GM12875 (cell line): ENCODE results near the gene AFM.

ENCODE experiments used
- H3K4me3 ChIP-seq: one replicate; pipeline ENCODE4 v1.5.1; 2011; ENCODE audit warnings: low read depth, low read length, control low read depth
- TF ChIP-seq, protein P1 (sequence below): IDR thresholded peaks from 2 replicates; pipeline ENCODE4 v1.5.1; 2011; ENCODE audit warnings: low read depth, mild to moderate bottlenecking, control low read depth, inconsistent platforms, low read length, moderate library complexity, borderline replicate concordance; ENCODE audit not compliant: insufficient read depth

AFM gene

DNA sequence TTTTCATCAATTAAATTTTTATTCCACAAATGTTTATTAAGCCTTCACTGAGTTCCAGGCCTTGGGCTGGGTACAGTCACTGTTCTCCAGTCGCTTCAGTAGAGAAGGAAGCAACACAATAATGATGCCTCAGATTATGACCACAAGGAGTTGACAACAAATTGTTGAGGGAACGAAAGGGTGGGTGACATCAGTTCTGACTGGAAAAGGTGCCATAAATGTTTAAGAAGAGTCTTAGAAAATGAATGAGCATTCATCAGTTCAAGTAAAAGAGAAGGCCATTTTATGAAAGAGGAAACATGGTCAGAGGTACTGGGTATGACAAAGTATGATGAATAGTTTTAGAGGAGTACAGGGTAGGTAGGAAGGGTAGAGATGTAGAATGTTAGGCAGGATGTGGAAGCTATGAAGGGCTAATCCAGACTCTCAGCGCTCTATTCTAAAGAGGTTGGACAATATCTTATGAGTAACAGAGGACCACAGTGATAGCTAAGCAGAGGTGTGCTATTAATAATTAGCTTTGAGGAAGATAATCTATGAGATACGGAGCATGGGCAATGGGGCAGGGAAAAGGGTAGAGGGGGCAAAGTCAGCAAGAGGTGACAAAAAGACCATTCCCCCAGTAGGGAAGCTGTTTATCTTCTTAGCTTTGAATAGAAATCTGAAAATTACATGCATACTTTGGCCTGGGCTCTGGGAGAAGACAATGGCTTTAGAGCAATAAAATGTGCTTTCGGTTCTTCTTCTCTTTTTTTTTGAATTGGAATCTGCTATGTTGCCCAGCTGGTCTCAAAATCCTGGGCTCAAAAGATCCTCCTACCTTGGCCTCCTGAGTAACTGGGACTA is 25.1 kb upstream of the AFM start:
- TF ChIP-seq, protein P1, sequence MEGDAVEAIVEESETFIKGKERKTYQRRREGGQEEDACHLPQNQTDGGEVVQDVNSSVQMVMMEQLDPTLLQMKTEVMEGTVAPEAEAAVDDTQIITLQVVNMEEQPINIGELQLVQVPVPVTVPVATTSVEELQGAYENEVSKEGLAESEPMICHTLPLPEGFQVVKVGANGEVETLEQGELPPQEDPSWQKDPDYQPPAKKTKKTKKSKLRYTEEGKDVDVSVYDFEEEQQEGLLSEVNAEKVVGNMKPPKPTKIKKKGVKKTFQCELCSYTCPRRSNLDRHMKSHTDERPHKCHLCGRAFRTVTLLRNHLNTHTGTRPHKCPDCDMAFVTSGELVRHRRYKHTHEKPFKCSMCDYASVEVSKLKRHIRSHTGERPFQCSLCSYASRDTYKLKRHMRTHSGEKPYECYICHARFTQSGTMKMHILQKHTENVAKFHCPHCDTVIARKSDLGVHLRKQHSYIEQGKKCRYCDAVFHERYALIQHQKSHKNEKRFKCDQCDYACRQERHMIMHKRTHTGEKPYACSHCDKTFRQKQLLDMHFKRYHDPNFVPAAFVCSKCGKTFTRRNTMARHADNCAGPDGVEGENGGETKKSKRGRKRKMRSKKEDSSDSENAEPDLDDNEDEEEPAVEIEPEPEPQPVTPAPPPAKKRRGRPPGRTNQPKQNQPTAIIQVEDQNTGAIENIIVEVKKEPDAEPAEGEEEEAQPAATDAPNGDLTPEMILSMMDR = no peak
- no peak overlapping the region for H3K4me3 ChIP-seq

DNA sequence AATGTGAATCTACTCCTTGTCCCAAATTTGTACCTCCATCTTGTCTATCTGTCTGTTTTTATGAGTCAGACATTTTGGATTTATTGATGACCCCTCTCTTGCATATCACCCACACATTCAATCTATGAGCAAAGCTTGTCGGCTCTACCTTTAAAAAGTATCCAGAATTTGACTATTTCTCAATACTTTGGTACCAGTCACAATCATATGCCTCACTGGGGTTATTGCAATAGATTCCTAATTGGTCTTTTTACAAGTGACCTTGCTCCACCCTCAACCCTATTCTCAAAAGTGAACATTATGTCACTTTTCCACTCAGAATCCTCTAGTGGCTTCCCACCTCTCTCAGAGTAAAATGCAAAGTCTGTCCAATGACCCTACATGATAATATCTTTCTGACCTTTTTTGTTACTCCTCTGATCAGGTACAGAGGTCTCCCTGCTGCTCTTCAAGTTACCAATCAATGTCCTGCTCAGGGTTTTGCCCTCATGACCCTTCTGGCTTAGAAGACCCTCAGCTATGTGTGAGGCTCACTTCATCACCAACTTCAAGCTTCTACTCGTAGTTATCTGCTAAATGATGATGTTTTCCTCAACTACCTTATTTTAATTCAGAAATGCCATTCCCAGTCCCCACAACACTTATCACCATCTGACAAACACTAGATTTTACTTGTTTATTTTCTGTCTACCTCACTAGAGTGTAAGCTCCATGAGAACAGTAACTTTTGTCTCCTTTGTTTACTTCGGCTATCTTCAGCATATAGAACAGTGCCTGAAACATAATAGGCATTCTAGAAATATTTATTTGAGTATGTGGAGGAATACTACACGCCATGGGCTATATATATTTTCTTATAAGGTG is 23.1 kb upstream of the AFM start:
- no peak overlapping the region for H3K4me3 ChIP-seq
- TF ChIP-seq, protein P1 = no peak

DNA sequence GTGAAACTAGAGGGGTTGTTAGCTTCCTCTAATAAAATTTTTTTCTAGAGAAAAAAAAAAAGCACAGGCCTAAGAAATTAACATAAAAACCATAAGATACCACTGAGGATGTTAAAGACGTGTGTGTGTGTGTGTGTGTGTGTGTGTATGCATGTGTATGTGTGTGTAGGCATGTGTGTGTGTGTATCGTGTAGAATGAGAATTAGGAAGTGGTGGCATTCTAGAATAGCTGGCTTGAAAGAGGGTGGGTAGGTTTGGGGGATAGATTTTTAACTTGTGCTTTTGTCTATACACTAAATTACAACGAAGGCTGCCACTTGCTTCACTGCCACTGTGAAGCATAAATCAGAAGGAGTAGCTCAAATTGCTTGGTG is 22.5 kb upstream of the AFM start:
- H3K4me3 ChIP-seq = no peak overlapping the region

DNA sequence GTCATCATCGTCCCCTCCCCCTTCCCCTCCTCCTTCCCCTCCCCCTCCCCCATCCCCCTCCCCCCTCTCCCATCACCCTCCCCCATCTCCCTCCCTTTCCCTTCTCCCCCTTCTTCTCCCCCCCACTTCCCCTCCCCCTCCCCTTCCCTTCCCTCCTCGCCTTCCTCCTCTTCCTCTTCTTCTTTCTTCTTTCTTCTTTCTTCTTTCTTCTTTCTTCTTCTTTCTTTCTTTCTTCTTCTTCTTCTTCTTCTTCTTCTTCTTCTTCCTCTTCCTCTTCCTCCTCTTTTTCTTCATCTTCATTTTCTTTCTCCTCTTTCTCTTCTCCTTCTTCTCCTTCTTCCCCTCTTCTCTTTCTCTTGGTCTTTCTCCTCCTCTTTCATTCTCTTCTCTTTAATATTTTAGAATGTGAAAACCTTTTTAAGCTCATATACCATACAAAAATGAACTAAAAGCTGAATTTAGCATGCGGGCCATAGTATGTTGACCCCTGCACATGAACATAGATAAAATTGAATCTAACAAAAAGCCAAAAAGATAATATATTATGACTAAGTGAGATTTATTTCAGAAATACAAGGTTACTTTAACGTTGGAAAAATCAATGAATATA is 20.5 kb upstream of the AFM start:
- TF ChIP-seq, protein P1 = no peak
- no peak overlapping the region for H3K4me3 ChIP-seq

More for the DNA sequence above, 22.5 kb upstream of the AFM start:
- TF ChIP-seq, protein P1 = no peak

DNA sequence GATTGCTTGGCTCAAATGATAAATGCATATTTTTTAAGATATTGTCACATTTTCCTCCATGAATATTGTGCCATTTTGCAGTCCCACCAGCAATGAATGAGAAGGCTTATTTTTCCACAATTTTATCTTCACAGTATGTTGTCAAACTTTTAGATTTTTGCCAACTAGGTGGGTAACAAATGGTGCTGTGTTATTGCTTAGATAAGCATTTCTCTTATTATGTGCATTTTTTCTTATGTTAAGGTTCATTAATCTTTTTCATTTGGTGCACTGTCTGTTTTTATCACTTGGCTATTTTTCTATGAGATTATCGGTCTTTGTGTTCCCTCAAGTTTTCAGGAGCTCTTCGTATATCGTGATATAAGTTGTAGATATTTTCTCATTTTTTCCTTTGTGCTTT is 13.4 kb upstream of the AFM start:
- TF ChIP-seq, protein P1 = no peak

DNA sequence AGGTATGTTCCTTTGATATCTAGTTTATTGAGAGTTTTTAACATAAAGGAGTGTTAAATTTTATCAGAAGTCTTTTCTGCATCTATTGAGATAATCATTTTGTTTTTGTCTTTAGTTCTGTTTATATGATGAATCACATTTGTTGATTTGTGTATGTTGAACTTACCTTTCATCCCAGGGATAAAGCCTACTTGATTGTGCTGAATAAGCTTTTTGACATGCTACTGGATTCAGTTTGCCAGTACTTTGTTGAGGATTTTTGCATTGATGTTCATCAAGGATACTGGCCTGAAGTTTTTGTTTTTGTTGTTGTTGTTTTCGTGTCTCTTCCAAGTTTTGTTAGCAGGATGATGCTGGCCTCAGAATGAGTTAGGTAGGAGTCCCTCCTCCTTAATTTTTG is 10.8 kb upstream of the AFM start:
- no peak overlapping the region for H3K4me3 ChIP-seq
- TF ChIP-seq, protein P1 = no peak

More for the DNA sequence above, 13.4 kb upstream of the AFM start:
- H3K4me3 ChIP-seq = no peak overlapping the region
